Astrocyte (in vitro differentiated cells and primary cell): Measurements from ENCODE around the gene KCTD20. TPM values are rescaled to one million over a fixed set of nuclear protein-coding genes. Genes with fewer than 3 reads are reported as not detected.

Experiments used
- DNase-seq: peaks from one replicate; pipeline ENCODE4 v3.0.0-alpha.2; 2010; ENCODE audit warnings: low read depth
- FAIRE-seq: peaks from 2 replicates; lab custom pipeline; 2011; peaks lifted over from hg19 to GRCh38; lab: Jason Lieb, UNC
- H2AFZ ChIP-seq: 2 replicates; pipeline ENCODE4 v1.6.0; 2012; ENCODE audit warnings: low read depth, low read length, inconsistent platforms
- H3K27ac ChIP-seq: 2 replicates; pipeline ENCODE4 v1.5.1; 2011; ENCODE audit warnings: low read depth, low read length, inconsistent platforms
- H3K27me3 ChIP-seq: 2 replicates; pipeline ENCODE4 v1.6.0; 2011; ENCODE audit warnings: low read length, inconsistent platforms; ENCODE audit not compliant: insufficient read depth
- H3K36me3 ChIP-seq: 2 replicates; pipeline ENCODE4 v1.5.1; 2011; ENCODE audit warnings: low read length, inconsistent platforms; ENCODE audit not compliant: insufficient read depth
- H3K4me1 ChIP-seq: 2 replicates; pipeline ENCODE4 v1.5.1; 2011; ENCODE audit warnings: low read length, inconsistent platforms; ENCODE audit not compliant: insufficient read depth
- H3K4me2 ChIP-seq: 2 replicates; pipeline ENCODE4 v1.6.0; 2012; ENCODE audit warnings: low read length, inconsistent platforms
- H3K4me3 ChIP-seq: 2 replicates; pipeline ENCODE4 v1.5.1; 2011; ENCODE audit warnings: low read depth, mild to moderate bottlenecking, low read length, inconsistent platforms; ENCODE audit not compliant: insufficient read depth
- H3K79me2 ChIP-seq: 2 replicates; pipeline ENCODE4 v1.6.0; 2012; ENCODE audit warnings: mild to moderate bottlenecking, low read length, inconsistent platforms; ENCODE audit not compliant: insufficient read depth
- H3K9ac ChIP-seq: 2 replicates; pipeline ENCODE4 v1.6.0; 2012; ENCODE audit warnings: mild to moderate bottlenecking, low read length, inconsistent platforms
- H3K9me3 ChIP-seq: 2 replicates; pipeline ENCODE4 v1.5.1; 2012; ENCODE audit warnings: low read depth, mild to moderate bottlenecking, low read length, inconsistent platforms; ENCODE audit not compliant: insufficient read depth
- H4K20me1 ChIP-seq: 2 replicates; pipeline ENCODE4 v1.6.0; 2012; ENCODE audit warnings: low read length, inconsistent platforms; ENCODE audit not compliant: insufficient read depth
- H3K27ac Mint-ChIP-seq: one replicate; pipeline ENCODE4 v1.8.0; 2021; ENCODE audit warnings: mild to moderate bottlenecking, mixed read lengths; ENCODE audit not compliant: unreplicated experiment
- H3K27me3 Mint-ChIP-seq: one replicate; pipeline ENCODE4 v1.8.0; 2021; ENCODE audit warnings: low read depth, mixed read lengths; ENCODE audit not compliant: unreplicated experiment
- H3K36me3 Mint-ChIP-seq: one replicate; pipeline ENCODE4 v1.8.0; 2021; ENCODE audit warnings: low read depth, mixed read lengths; ENCODE audit not compliant: unreplicated experiment
- H3K4me1 Mint-ChIP-seq: one replicate; pipeline ENCODE4 v1.8.0; 2021; ENCODE audit warnings: low read depth, mixed read lengths; ENCODE audit not compliant: unreplicated experiment
- H3K4me3 Mint-ChIP-seq: one replicate; pipeline ENCODE4 v1.8.0; 2021; ENCODE audit warnings: mild to moderate bottlenecking, moderate library complexity, mixed read lengths; ENCODE audit not compliant: unreplicated experiment
- H3K9me3 Mint-ChIP-seq: one replicate; pipeline ENCODE4 v1.8.0; 2021; ENCODE audit warnings: mild to moderate bottlenecking, mixed read lengths; ENCODE audit not compliant: unreplicated experiment
- CTCF ChIP-seq: IDR thresholded peaks from 2 replicates; pipeline ENCODE4 v1.5.1; 2011; ENCODE audit warnings: low read depth, mild to moderate bottlenecking, inconsistent platforms, low read length, moderate library complexity; ENCODE audit not compliant: insufficient read depth
- EZH2 ChIP-seq: IDR thresholded peaks from 2 replicates; pipeline ENCODE4 v1.6.1; 2012; ENCODE audit warnings: mild to moderate bottlenecking, low read length, inconsistent platforms; ENCODE audit not compliant: insufficient read depth
- total RNA-seq: library from RNA; stranded (reverse); gene quantifications from 2 replicates; pipeline ENCODE4 v1.2.1, GENCODE V29; 2021

Gene KCTD20
- total RNA-seq, 1 donor from 2014 or later = 56.7 TPM

- Mint-ChIP-seq H3K4me3 (no peak overlapping the region), H3K27ac (no peak overlapping the region), H3K9me3 (no peaks in the 10 kb centered on the region), H3K27me3 (no peaks in the 10 kb centered on the region), H3K4me1 (peaks cover 1% of the 10 kb centered on the region), H3K36me3 (peaks cover 10% of the 10 kb centered on the region)
- DNase-seq = no peak
- Histone ChIP-seq H3K4me2 (no peak overlapping the region), H3K27ac (no peak overlapping the region), H3K27me3 (no peaks in the 10 kb centered on the region), H3K9me3 (no peaks in the 10 kb centered on the region), H3K9ac (no peak overlapping the region), H2AFZ (no peak overlapping the region), H4K20me1 (no peaks in the 10 kb centered on the region), H3K4me3 (no peak overlapping the region), H3K36me3 (peaks cover 16% of the 10 kb centered on the region), H3K4me1 (no peaks in the 10 kb centered on the region), H3K79me2 (no peaks in the 10 kb centered on the region)
- peak; percentile 20 for FAIRE-seq
- TF ChIP-seq EZH2 (no peak), CTCF (no peak)
These were observed 61.4 kb downstream of the KCTD20 start for GRCh38 chr6:36504181-36504580.

GRCh38 chr6:36504982-36505381, 62.2 kb downstream of the KCTD20 start:
- Histone ChIP-seq H3K27me3 (no peaks in the 10 kb centered on the region), H3K9me3 (no peaks in the 10 kb centered on the region), H3K4me3 (no peak overlapping the region), H3K9ac (no peak overlapping the region), H3K79me2 (no peaks in the 10 kb centered on the region), H3K36me3 (peaks cover 11% of the 10 kb centered on the region), H3K27ac (no peak overlapping the region), H3K4me1 (no peaks in the 10 kb centered on the region), H2AFZ (no peak overlapping the region), H3K4me2 (no peak overlapping the region), H4K20me1 (no peaks in the 10 kb centered on the region)
- no peak overlapping the region for H3K4me3 Mint-ChIP-seq
- no peaks in the 10 kb centered on the region for H3K9me3 Mint-ChIP-seq
- no peak overlapping the region for H3K27ac Mint-ChIP-seq
- no peak for FAIRE-seq
- H3K36me3 Mint-ChIP-seq = peaks cover 14% of the 10 kb centered on the region
- DNase-seq = peak; percentile 16
- no peaks in the 10 kb centered on the region for H3K27me3 Mint-ChIP-seq
- TF ChIP-seq CTCF = no peak
- no peak for TF ChIP-seq EZH2
- peaks cover 1% of the 10 kb centered on the region for H3K4me1 Mint-ChIP-seq

GRCh38 chr6:36505744-36506534, 63.1 kb downstream of the KCTD20 start:
- no peak overlapping the region for H3K27ac Mint-ChIP-seq
- peaks cover 1% of the 10 kb centered on the region for H3K4me1 Mint-ChIP-seq
- Histone ChIP-seq H2AFZ (no peak overlapping the region), H3K36me3 (peaks cover 15% of the 10 kb centered on the region), H3K27ac (no peak overlapping the region), H3K79me2 (no peaks in the 10 kb centered on the region), H3K4me3 (no peak overlapping the region), H3K4me2 (no peak overlapping the region), H3K9me3 (no peaks in the 10 kb centered on the region), H3K4me1 (no peaks in the 10 kb centered on the region), H3K27me3 (no peaks in the 10 kb centered on the region), H4K20me1 (no peaks in the 10 kb centered on the region), H3K9ac (no peak overlapping the region)
- H3K4me3 Mint-ChIP-seq = no peak overlapping the region
- H3K27me3 Mint-ChIP-seq = no peaks in the 10 kb centered on the region
- no peak for DNase-seq
- TF ChIP-seq EZH2 = no peak
- no peak for TF ChIP-seq CTCF
- H3K36me3 Mint-ChIP-seq = peaks cover 20% of the 10 kb centered on the region
- FAIRE-seq = no peak
- H3K9me3 Mint-ChIP-seq = no peaks in the 10 kb centered on the region
